K562 (cell line): Measurements from ENCODE around the gene PJA1. TPM values are rescaled to one million over a fixed set of nuclear protein-coding genes. Genes with fewer than 3 reads are reported as not detected.
A peak's percentile ranks its signal among the peaks of the same experiment; 100 is the strongest.

Experiments used
- ATAC-seq: fragments of 200-7000 bp; cut with Tn5 transposase; 3 replicates; pipeline ENCODE4 v1.9.1; 2020; ENCODE audit warnings: moderate library complexity
- BruUV-seq: library from RNA; stranded (reverse); fragments of 400-500 nt; replicated peaks from 2 replicates; lab custom pipeline; 2021; lab: Mats Ljungman, UMichigan
- CTCF ChIA-PET: fragments of 300-600 bp; formaldehyde crosslinking; extraction: SDS; loops from one replicate; lab custom pipeline; 2021; ENCODE audit warnings: low intra/inter-chr PET ratio; lab: Yijun Ruan, JAX
- POLR2A ChIA-PET: fragments of 300-600, 350-650 bp; sonication (Branson Sonifier 250); formaldehyde crosslinking; extraction: SDS; loops from one replicate; lab custom pipeline; 2021; ENCODE audit warnings: antibody characterized with exemption, inconsistent platforms; lab: Yijun Ruan, JAX
- DNase-seq, 4 experiments: peaks; one replicate each; pipeline versions ENCODE4 v3.0.0 to v3.0.0-alpha.2; 2011 to 2018; ENCODE audit warnings: low spot score in 3 of 4, mixed read lengths in 3 of 4; ENCODE audit errors: extremely low read depth in 1 of 4
- FAIRE-seq: peaks from 2 replicates; lab custom pipeline; 2011; peaks lifted over from hg19 to GRCh38; lab: Jason Lieb, UNC
- H2AFZ ChIP-seq: 2 replicates; pipeline ENCODE4 v1.6.0; 2011; ENCODE audit warnings: low read depth, low read length, control low read depth, inconsistent platforms
- H3K27ac ChIP-seq: fragments of 200-600 bp; 3 replicates; pipeline ENCODE4 v1.8.0; 2011; ENCODE audit warnings: low read depth, mild to moderate bottlenecking, control low read depth, inconsistent platforms, low read length, moderate library complexity, mixed read lengths; ENCODE audit errors: extremely low read depth
- H3K27me3 ChIP-seq, 2 experiments: fragments of 300-600 bp in 1 of 2; 2 replicates in 1 of 2; 3 replicates in 1 of 2; pipeline versions ENCODE4 v1.6.0 to v1.8.0; 2011; ENCODE audit warnings: inconsistent platforms in 2 of 2, low read length in 2 of 2, mild to moderate bottlenecking in 1 of 2, mixed read lengths in 1 of 2, moderate library complexity in 1 of 2; ENCODE audit not compliant: control insufficient read depth in 2 of 2, insufficient read depth in 2 of 2
- H3K36me3 ChIP-seq: fragments of 300-600 bp; 3 replicates; pipeline ENCODE4 v1.8.0; 2011; ENCODE audit warnings: mild to moderate bottlenecking, low read length, inconsistent platforms; ENCODE audit not compliant: control insufficient read depth, insufficient read depth
- H3K4me1 ChIP-seq, 2 experiments: fragments of 200-600 bp in 1 of 2; replicated peaks in 1 of 2; 2 replicates in 1 of 2; 3 replicates in 1 of 2; pipeline versions ENCODE4 v1.5.1 to v1.8.0; 2011; ENCODE audit warnings: inconsistent platforms in 2 of 2, low read length in 2 of 2, mild to moderate bottlenecking in 1 of 2, mixed read lengths in 1 of 2, moderate library complexity in 1 of 2; ENCODE audit not compliant: control insufficient read depth in 2 of 2, insufficient read depth in 2 of 2
- H3K4me2 ChIP-seq: 2 replicates; pipeline ENCODE4 v1.6.1; 2011; ENCODE audit warnings: low read length, control low read depth, inconsistent platforms, mixed read lengths; ENCODE audit not compliant: insufficient read depth
- H3K4me3 ChIP-seq: fragments of 200-600 bp; sonication (generic), shearing (Covaris generic); 2 replicates; pipeline ENCODE4 v1.5.1; 2016; ENCODE audit warnings: control low read depth, inconsistent platforms
- H3K79me2 ChIP-seq: fragments of 200-600 bp; 3 replicates; pipeline ENCODE4 v1.8.0; 2011; ENCODE audit warnings: low read length, inconsistent platforms; ENCODE audit not compliant: control insufficient read depth, insufficient read depth
- H3K9ac ChIP-seq, 2 experiments: 2 replicates each; pipeline versions ENCODE4 v1.6.0 to v1.6.1; 2011; ENCODE audit warnings: low read depth in 2 of 2, low read length in 2 of 2, control low read depth in 1 of 2, inconsistent platforms in 1 of 2, mild to moderate bottlenecking in 1 of 2, mixed read lengths in 1 of 2; ENCODE audit not compliant: insufficient read depth in 1 of 2
- H3K9me1 ChIP-seq: one replicate; pipeline ENCODE4 v1.6.0; 2011; ENCODE audit warnings: inconsistent platforms, mild to moderate bottlenecking, low read length, moderate library complexity; ENCODE audit not compliant: control insufficient read depth, insufficient read depth
- H3K9me3 ChIP-seq: replicated peaks from 2 replicates; pipeline ENCODE4 v1.5.1; 2011; ENCODE audit warnings: low read depth, low read length, inconsistent platforms; ENCODE audit not compliant: control insufficient read depth, insufficient read depth
- H4K20me1 ChIP-seq: replicated peaks from 2 replicates; pipeline ENCODE4 v1.6.1; 2011; ENCODE audit warnings: low read length, inconsistent platforms, mixed read lengths; ENCODE audit not compliant: control insufficient read depth, insufficient read depth
- CTBP1 ChIP-seq: fragments of 450-650 bp; IDR thresholded peaks from 2 replicates; pipeline ENCODE4 v1.6.1; 2016; ENCODE audit warnings: borderline replicate concordance
- CTCF ChIP-seq, 3 experiments: IDR thresholded peaks in 2 of 3; conservative IDR thresholded peaks in 1 of 3; 2 replicates each; pipeline ENCODE4 v1.5.1; 2011 to 2012; ENCODE audit warnings: low read length in 3 of 3, mild to moderate bottlenecking in 3 of 3, control low read depth in 2 of 3, improper control_type of control experiment in 1 of 3, inconsistent platforms in 1 of 3, low read depth in 1 of 3, mixed read lengths in 1 of 3, moderate library complexity in 1 of 3; ENCODE audit not compliant: insufficient read depth in 2 of 3
- CTCFL ChIP-seq: IDR thresholded peaks from 2 replicates; pipeline ENCODE4 v1.6.1; 2011; ENCODE audit warnings: borderline replicate concordance, low read depth, mild to moderate bottlenecking, moderate library complexity, low read length; ENCODE audit not compliant: insufficient read depth, poor library complexity, severe bottlenecking
- DACH1 ChIP-seq: fragments of 450-650 bp; IDR thresholded peaks from 2 replicates; pipeline ENCODE4 v1.6.1; 2018; ENCODE audit not compliant: partially characterized antibody
- ELK1 ChIP-seq: sonication (generic); formaldehyde crosslinking; IDR thresholded peaks from 2 replicates; pipeline ENCODE4 v1.8.1; 2022; ENCODE audit warnings: missing genetic modification reagents
- JUND ChIP-seq, 2 experiments: IDR thresholded peaks; 2 replicates in 1 of 2; 3 replicates in 1 of 2; pipeline ENCODE4 v1.6.1; 2011; ENCODE audit warnings: borderline replicate concordance in 2 of 2, low read depth in 2 of 2, low read length in 2 of 2, improper control_type of control experiment in 1 of 2, missing biosample characterization in 1 of 2, missing genetic modification characterization in 1 of 2, missing genetic modification reagents in 1 of 2
- NFYB ChIP-seq: IDR thresholded peaks from 2 replicates; pipeline ENCODE4 v1.6.1; 2011; ENCODE audit warnings: mild to moderate bottlenecking, moderate library complexity; ENCODE audit not compliant: insufficient read length; ENCODE audit errors: extremely low read depth
- PYGO2 ChIP-seq: fragments of 450-650 bp; IDR thresholded peaks from 2 replicates; pipeline ENCODE4 v1.6.1; 2016; ENCODE audit warnings: mild to moderate bottlenecking, missing genetic modification characterization, moderate library complexity, missing compliant biosample characterization
- SMARCE1 ChIP-seq: fragments of 450-650 bp; IDR thresholded peaks from 2 replicates; pipeline ENCODE4 v1.7.1; 2016; ENCODE audit warnings: mild to moderate bottlenecking
- TAF15 ChIP-seq: fragments of 200-400 bp; formaldehyde crosslinking; IDR thresholded peaks from 2 replicates; pipeline ENCODE4 v1.6.1; 2017; ENCODE audit warnings: mild to moderate bottlenecking, low read depth, low read length, moderate library complexity
- TFE3 ChIP-seq: fragments of 450-650 bp; formaldehyde crosslinking; IDR thresholded peaks from 2 replicates; pipeline ENCODE4 v1.4.0; 2020; ENCODE audit warnings: mild to moderate bottlenecking, mixed read lengths
- ZKSCAN1 ChIP-seq: fragments of 150-350 bp; IDR thresholded peaks from 2 replicates; pipeline ENCODE4 v1.6.1; 2016; ENCODE audit warnings: low read depth, low read length
- WGBS: fragments of 100-300 bp; shearing (Covaris generic); methylation state at CpG from one replicate; pipeline ENCODE4 v1.1.6; 2016; ENCODE audit warnings: low coverage, mixed read lengths; ENCODE audit not compliant: insufficient coverage; ENCODE audit errors: missing lambda C conversion rate; 5-methylcytosine and 5-hydroxymethylcytosine counted together
- in situ Hi-C: fragments of 300-500 bp; cut with MboI; formaldehyde crosslinking; loops from 4 replicates; pipeline ENCODE4 v1.15.0; 2018; ENCODE audit warnings: inconsistent platforms, mixed read lengths
- intact Hi-C: fragments of 100-400 bp; cut with micrococcal nuclease; formaldehyde crosslinking; loops from 2 replicates; pipeline ENCODE4 v1.14.2; 2022
- polyA plus RNA-seq, 8 experiments: library from polyadenylated mRNA; depleted of rRNA in 4 of 8; stranded (reverse) in 5 of 8; unstranded in 3 of 8; fragments of >200 nt; fragmentation: Nextera tagmentation in 2 of 8; fragmentation: Illumina TruSeq in 1 of 8; extraction: Ambion mirVana in 2 of 8; extraction: Trizol in 1 of 8; gene quantifications; 2 replicates each; pipeline versions ENCODE4 v1.2.1 to v1.2.3, GENCODE V29; 2011 to 2014; ENCODE audit warnings: inconsistent platforms in 1 of 8, missing spikeins in 1 of 8
- total RNA-seq, 7 experiments: library from RNA; depleted of rRNA in 6 of 7; stranded (reverse); fragments of >200 nt in 6 of 7; fragmentation: Illumina TruSeq in 2 of 7; extraction: Trizol in 2 of 7; gene quantifications; 2 replicates each; pipeline versions ENCODE4 v1.2.1 to v1.2.3, GENCODE V29; 2011 to 2021; ENCODE audit warnings: low replicate concordance in 1 of 7

PJA1 gene
- total and polyA plus RNA-seq, 9 of the 15 experiments (the other 6 are each of a cell fraction or from before 2014, with no cell fraction given): 1.6 to 6.0 (median 4.0) TPM

- POLR2A ChIA-PET: interaction anchor here (0.6 to 0.7 kb wide), 3 partner anchors 11 to 330 kb away, joined by 3 to 4 read pairs (median 3); no protein-coding TSS in a partner anchor
- intact Hi-C loops: no loop called here
- ATAC-seq: peak; percentile 93
- TF ChIP-seq CTCF (IDR thresholded peaks at IDR 0.05 in 2 of 3, conservative IDR thresholded peaks at IDR 0.05 in 1 of 3; ENCODE audit: insufficient read depth in 2 of 3, low read depth in 1 of 3, low read length in 3 of 3) (peak; percentile 42 to 60 (median 51)), PYGO2 (tag) (no peak), ELK1 (CRISPR knock-in tag) (no peak), DACH1 (peak; percentile 22), CTBP1 (no peak), ZKSCAN1 (no peak), CTCFL (peak; percentile 51), TFE3 (CRISPR knock-in tag) (no peak), NFYB (no peak), SMARCE1 (no peak), TAF15 (no peak), JUND (IDR thresholded peaks at IDR 0.05; ENCODE audit: borderline replicate concordance, low read depth, low read length) (no peak), JUND (tag; IDR thresholded peaks at IDR 0.05; ENCODE audit: borderline replicate concordance, low read depth, low read length) (0 out of 3 replicates have a peak, but pooled peaks have one; percentile 46)
These were observed 6.9 kb downstream of the PJA1 start for GRCh38 chrX:69158166-69158980.

More at GRCh38 chrX:69158166-69158980, 6.9 kb downstream of the PJA1 start:
- in situ Hi-C loops: no loop called here
- CTCF ChIA-PET: interaction anchor here (0.6 to 0.7 kb wide), 2 partner anchors 62 to 113 kb away, joined by 4 to 5 read pairs; no protein-coding TSS in a partner anchor
- no peak overlapping the region for H3K4me2 ChIP-seq
- no TSS peak for BruUV-seq
- H3K9ac ChIP-seq: no peak overlapping the region
- no peaks in the 10 kb centered on the region for H3K9me3 ChIP-seq
- 7% methylated on average over 13 of the region's 13 CpGs for WGBS
- H3K27ac ChIP-seq: no peak overlapping the region
- peaks cover 0 to 10% of the 10 kb centered on the region in 2 experiments; a peak in 1 of 5 replicates for H3K27me3 ChIP-seq
- H4K20me1 ChIP-seq: no peaks in the 10 kb centered on the region
- no peak overlapping the region for H2AFZ ChIP-seq
- DNase-seq (peak; percentile 29 to 59 (median 36)), FAIRE-seq (no peak)
- no peaks in the 10 kb centered on the region for H3K79me2 ChIP-seq
- H3K4me1 ChIP-seq: no peaks in the 10 kb centered on the region
- H3K4me3 ChIP-seq: no peak overlapping the region
- no peaks in the 10 kb centered on the region; the same call in 2 of the 3 replicates for H3K36me3 ChIP-seq
- no peaks in the 10 kb centered on the region for H3K9me1 ChIP-seq
